ENCODE measurements around the gene BAG3. TPM values are rescaled to one million over a fixed set of nuclear protein-coding genes. Genes with fewer than 3 reads are reported as not detected.

Gene BAG3
- total RNA-seq, 6 donors from 2014 or later = 23.0 to 53.8 (median 40.3) TPM

- TF ChIP-seq POLR2AphosphoS5 (IDR thresholded peaks at IDR 0.05) (no peak), CTCF (IDR thresholded peaks at IDR 0.05) (no peak), POLR2A (IDR thresholded peaks at IDR 0.05) (no peak), EP300 (IDR thresholded peaks at IDR 0.05) (no peak)
- no peak overlapping the region for H3K4me3 ChIP-seq
- DNase-seq (no peak), ATAC-seq (ENCODE audit: low FRiP score in 2 of 2) (no peak)
- H3K9me3 ChIP-seq = no peaks in the 10 kb centered on the region
- no peak overlapping the region for H3K27ac ChIP-seq
- H3K27me3 ChIP-seq = no peaks in the 10 kb centered on the region
- H3K36me3 ChIP-seq = no peaks in the 10 kb centered on the region
- H3K4me1 ChIP-seq = peaks cover 0 to 6% (median 2%) of the 10 kb centered on the region in 4 donors
- 91 to 93% methylated on average over 4 of the region's 4 CpGs for WGBS, 2 donors
Observed at GRCh38 chr10:119609516-119609915, 41.7 kb upstream of the BAG3 start.

GRCh38 chr10:119611433-119611832 is 39.7 kb upstream of the BAG3 start:
- H3K9me3 ChIP-seq = no peaks in the 10 kb centered on the region
- 72 to 89% methylated on average over 4 of the region's 4 CpGs for WGBS, 2 donors

GRCh38 chr10:119613741-119614140 is 37.4 kb upstream of the BAG3 start:
- Histone ChIP-seq H3K4me1 (peaks cover 0 to 4% (median under 1%) of the 10 kb centered on the region in 4 donors), H3K4me3 (no peak overlapping the region), H3K9me3 (no peaks in the 10 kb centered on the region), H3K27me3 (no peaks in the 10 kb centered on the region), H3K27ac (no peak overlapping the region), H3K36me3 (no peaks in the 10 kb centered on the region)
- no peak for TF ChIP-seq CTCF (IDR thresholded peaks at IDR 0.05)
- TF ChIP-seq EP300 (IDR thresholded peaks at IDR 0.05) = no peak
- TF ChIP-seq POLR2A (IDR thresholded peaks at IDR 0.05) = no peak
- TF ChIP-seq POLR2AphosphoS5 (IDR thresholded peaks at IDR 0.05) = no peak
- 94 to 96% methylated on average over 6 of the region's 6 CpGs for WGBS, 2 donors
- no peak for ATAC-seq (ENCODE audit: low FRiP score in 2 of 2)
- no peak for DNase-seq

More at GRCh38 chr10:119611433-119611832, 39.7 kb upstream of the BAG3 start:
- Histone ChIP-seq H3K27ac (no peak overlapping the region), H3K4me3 (no peak overlapping the region), H3K36me3 (no peaks in the 10 kb centered on the region), H3K27me3 (no peaks in the 10 kb centered on the region), H3K4me1 (peaks cover 0 to 6% (median 2%) of the 10 kb centered on the region in 4 donors)
- ATAC-seq (ENCODE audit: low FRiP score in 2 of 2) (no peak), DNase-seq (no peak)
- TF ChIP-seq EP300 (IDR thresholded peaks at IDR 0.05) = no peak
- TF ChIP-seq CTCF (IDR thresholded peaks at IDR 0.05) = no peak
- no peak for TF ChIP-seq POLR2AphosphoS5 (IDR thresholded peaks at IDR 0.05)
- no peak for TF ChIP-seq POLR2A (IDR thresholded peaks at IDR 0.05)

- no peaks in the 10 kb centered on the region for H3K36me3 ChIP-seq
- no peak for TF ChIP-seq CTCF (IDR thresholded peaks at IDR 0.05)
- TF ChIP-seq POLR2A (IDR thresholded peaks at IDR 0.05) = no peak
- TF ChIP-seq EP300 (IDR thresholded peaks at IDR 0.05) = no peak
- TF ChIP-seq POLR2AphosphoS5 (IDR thresholded peaks at IDR 0.05) = no peak
- peaks cover 0 to 11% (median 5%) of the 10 kb centered on the region in 4 donors for H3K4me1 ChIP-seq
- DNase-seq (no peak), ATAC-seq (ENCODE audit: low FRiP score in 2 of 2) (no peak)
- 86 to 88% methylated on average over 5 of the region's 5 CpGs for WGBS, 2 donors
- H3K9me3 ChIP-seq = no peaks in the 10 kb centered on the region
- no peaks in the 10 kb centered on the region for H3K27me3 ChIP-seq
- H3K4me3 ChIP-seq = no peak overlapping the region
- no peak overlapping the region for H3K27ac ChIP-seq
Observed at GRCh38 chr10:119614686-119615085, 36.5 kb upstream of the BAG3 start.

DNA sequence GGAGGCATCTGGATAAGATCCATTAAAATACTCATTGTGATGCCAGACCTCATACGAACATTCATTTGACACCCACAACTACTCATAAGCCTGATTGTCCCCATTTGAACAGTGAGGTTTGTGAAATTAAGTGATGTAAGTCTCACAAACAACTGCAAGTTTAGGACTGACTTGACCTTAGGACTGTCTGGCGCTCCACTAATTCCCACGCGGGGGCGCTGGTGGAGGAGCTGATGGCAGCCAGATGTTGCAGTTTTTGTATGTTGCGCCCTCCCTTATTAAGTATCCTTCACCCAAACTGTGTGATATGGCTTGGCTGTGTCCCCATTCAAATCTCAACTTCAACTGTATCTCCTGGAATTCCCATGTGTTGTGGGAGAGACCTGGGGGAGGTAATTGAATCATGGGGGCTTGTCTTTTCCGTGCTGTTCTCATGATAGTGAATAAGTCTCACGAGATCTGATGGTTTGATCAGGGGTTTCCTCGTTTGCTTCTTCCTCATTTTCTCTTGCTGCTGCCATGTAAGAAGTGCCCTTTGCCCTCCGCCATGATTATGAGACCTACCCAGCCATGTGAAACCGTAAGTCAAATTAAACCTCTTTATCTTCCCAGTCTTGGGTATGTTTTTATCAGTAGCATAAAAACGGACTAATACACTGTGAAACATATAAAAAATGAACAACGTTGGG is 34.2 kb upstream of the BAG3 start:
- 67 to 75% methylated on average over 13 of the region's 13 CpGs for WGBS, 2 donors
- Histone ChIP-seq H3K9me3 (no peaks in the 10 kb centered on the region), H3K27ac (no peak overlapping the region), H3K36me3 (no peaks in the 10 kb centered on the region), H3K4me1 (peaks cover 0 to 16% (median 5%) of the 10 kb centered on the region in 4 donors), H3K27me3 (no peaks in the 10 kb centered on the region), H3K4me3 (no peak overlapping the region)
- DNase-seq = no peak
- no peak for TF ChIP-seq EP300 (IDR thresholded peaks at IDR 0.05)
- no peak for TF ChIP-seq POLR2A (IDR thresholded peaks at IDR 0.05)
- TF ChIP-seq CTCF (IDR thresholded peaks at IDR 0.05) = no peak
- no peak for TF ChIP-seq POLR2AphosphoS5 (IDR thresholded peaks at IDR 0.05)
- ATAC-seq (ENCODE audit: low FRiP score in 2 of 2) = peak in 1 of 2 donors; percentile 48

Data from upper lobe of left lung (tissue), 6 donors.